Neural progenitor cell (in vitro differentiated cells): Measurements from ENCODE around the gene CNTN5.

Experiments used
- CTCF ChIP-seq: fragments of 200-600 bp; sonication (generic); IDR thresholded peaks from 2 replicates; pipeline ENCODE4 v1.5.1; 2017; ENCODE audit warnings: antibody characterized with exemption, mild to moderate bottlenecking
- EZH2 ChIP-seq: fragments of 200-600 bp; sonication (generic); IDR thresholded peaks from 2 replicates; pipeline ENCODE4 v1.6.1; 2017; ENCODE audit warnings: antibody characterized with exemption, mild to moderate bottlenecking, moderate library complexity

GRCh38 chr11:99812516-99812915, 791.8 kb downstream of the CNTN5 start:
- TF ChIP-seq CTCF (no peak), EZH2 (no peak)
